KBM-7 (cell line): Measurements from ENCODE around the gene SBNO2.

Source experiments
- DNase-seq: peaks from one replicate; pipeline ENCODE4 v3.0.0-alpha.2; 2015
- in situ Hi-C: fragments of 300-500 bp; cut with MboI; formaldehyde crosslinking; loops from 2 replicates; pipeline ENCODE4 v1.14.3; 2020; ENCODE audit warnings: low sequenced_read_pairs, low pct_unique_long_range_greater_than_20kb, mixed read lengths

SBNO2 gene

DNA sequence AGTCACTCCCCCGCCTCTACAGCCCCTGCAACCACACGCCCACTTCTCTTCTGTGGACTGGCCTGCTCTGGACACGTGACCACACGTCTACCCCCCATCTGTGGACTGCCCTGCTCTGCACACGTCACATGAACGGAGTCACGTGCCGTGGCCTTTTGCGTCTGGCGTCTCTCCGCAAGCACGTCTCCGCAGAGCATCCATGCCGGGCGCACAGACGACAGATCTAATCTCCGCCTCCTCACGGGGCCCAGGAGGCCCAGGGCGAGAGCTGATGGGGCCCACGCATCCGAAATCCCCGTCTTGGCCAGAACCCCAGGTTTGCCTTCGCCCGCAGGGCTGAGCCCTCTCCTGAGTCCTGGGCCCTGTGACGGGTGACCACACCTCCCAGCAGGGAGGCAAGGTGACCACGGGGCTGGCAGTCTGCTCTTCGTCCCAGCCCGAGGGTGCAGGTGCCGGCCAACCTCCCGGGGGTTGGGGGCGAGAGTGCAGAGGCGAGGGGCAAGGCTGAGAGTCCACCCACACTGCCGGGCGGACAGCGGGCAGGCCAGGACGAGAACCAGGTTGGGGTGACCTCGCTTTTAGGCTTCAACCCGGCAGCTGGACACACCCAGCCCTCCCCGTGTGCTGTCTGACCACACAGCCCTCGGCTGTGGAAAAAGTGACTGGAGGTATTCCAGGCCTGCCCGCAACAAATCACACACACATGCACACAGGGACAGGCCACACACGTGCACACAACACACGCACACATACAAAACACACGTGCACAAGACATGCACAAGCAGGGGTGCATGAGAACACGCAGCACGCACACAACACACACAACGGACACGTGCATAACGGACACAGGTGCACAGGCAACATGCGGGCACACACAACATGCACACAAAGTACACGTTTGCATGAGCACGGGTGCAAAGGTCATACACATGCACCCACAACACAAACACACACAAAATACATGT, 3.9 kb downstream of the SBNO2 start:
- in situ Hi-C loops: no loop called here
- no peak for DNase-seq

- in situ Hi-C loops: no loop called here
- no peak for DNase-seq
Observed at GRCh38 chr19:1169411-1169791, 4.7 kb downstream of the SBNO2 start.

DNA sequence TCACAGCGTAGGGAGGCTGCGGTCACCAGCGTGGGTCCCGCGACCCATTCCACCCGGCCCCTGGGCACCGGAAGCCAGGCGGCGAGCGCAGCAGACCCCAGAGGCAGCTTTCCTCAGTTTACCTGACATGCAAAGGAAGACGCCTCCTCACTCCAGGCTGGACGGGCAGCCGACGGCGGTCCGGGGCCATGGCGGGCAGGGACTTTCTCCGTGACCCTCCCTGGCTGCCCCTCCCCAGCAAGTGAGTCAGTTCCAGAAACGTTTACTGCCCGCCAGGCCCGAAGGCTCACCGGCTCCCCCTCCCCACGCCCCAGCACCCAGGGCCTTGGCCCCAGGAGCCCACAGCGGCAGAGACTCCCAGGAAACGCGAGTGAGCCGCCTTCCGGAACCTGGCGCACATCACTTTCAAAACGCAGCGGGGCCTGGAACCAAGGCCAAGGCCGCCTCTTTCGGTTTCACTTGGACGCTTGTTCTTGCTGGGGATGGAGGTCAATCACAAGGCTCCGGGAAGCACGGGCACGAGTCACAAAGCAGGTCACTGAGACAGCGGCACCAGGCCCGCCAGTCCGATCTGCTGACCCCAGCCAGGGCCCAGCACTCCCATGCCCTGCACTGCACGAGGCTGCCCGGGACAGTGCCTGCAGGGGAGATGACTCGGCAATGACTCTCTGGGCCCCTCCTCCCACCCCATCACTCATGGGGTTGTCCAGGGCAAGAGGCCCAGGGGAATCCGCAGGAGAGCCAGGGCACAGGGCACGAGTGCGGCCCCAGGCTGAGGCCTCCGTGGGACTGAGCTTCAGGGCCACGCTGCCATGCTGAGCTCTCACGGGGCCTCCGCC, 5.3 kb downstream of the SBNO2 start:
- in situ Hi-C loops: no loop called here
- DNase-seq: no peak

GRCh38 chr19:1167687-1168571, 6.1 kb downstream of the SBNO2 start:
- in situ Hi-C loops: no loop called here
- no peak for DNase-seq

- in situ Hi-C loops: no loop called here
- DNase-seq: no peak
Observed at GRCh38 chr19:1166872-1167573, 7.0 kb downstream of the SBNO2 start.

- no peak for DNase-seq
- in situ Hi-C loops: no loop called here
Observed at GRCh38 chr19:1164684-1165531, 9.2 kb downstream of the SBNO2 start.

DNA sequence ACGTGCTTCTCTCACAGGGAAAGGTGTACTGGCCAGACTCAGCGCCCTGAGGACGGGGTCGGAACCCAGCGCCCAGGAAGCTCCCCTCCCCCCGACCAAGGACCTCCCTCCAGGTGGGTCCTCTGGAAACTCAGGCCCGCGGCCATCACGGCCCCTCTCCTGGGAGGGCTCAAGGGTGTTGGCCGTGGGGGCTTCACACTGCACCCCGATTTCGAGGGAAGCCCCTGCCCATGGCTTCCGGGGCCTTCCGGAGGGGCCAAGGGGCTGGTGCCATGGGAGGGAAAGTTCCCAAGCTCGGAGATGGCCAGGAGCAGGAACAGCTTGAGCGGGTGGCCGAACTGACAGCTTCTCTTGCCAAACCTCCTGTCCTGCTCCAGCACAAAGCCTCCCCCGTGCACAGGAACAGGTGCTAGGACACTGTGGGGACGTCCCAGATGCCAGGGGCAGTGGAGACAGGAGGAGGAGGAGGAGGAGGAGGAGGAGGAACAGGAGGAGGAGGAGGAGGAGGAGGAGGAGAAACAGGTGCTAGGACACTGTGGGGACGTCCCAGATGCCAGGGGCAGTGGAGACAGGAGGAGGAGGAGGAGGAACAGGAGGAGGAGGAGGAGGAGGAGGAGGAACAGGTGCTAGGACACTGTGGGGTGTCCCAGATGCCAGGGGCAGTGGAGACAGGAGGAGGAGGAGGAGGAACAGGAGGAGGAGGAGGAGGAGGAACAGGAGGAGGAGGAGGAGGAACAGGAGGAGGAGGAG, 10.0 kb downstream of the SBNO2 start:
- in situ Hi-C loops: no loop called here
- no peak for DNase-seq

- DNase-seq: no peak
- in situ Hi-C loops: no loop called here
Observed at GRCh38 chr19:1163283-1163933, 10.7 kb downstream of the SBNO2 start.

DNA sequence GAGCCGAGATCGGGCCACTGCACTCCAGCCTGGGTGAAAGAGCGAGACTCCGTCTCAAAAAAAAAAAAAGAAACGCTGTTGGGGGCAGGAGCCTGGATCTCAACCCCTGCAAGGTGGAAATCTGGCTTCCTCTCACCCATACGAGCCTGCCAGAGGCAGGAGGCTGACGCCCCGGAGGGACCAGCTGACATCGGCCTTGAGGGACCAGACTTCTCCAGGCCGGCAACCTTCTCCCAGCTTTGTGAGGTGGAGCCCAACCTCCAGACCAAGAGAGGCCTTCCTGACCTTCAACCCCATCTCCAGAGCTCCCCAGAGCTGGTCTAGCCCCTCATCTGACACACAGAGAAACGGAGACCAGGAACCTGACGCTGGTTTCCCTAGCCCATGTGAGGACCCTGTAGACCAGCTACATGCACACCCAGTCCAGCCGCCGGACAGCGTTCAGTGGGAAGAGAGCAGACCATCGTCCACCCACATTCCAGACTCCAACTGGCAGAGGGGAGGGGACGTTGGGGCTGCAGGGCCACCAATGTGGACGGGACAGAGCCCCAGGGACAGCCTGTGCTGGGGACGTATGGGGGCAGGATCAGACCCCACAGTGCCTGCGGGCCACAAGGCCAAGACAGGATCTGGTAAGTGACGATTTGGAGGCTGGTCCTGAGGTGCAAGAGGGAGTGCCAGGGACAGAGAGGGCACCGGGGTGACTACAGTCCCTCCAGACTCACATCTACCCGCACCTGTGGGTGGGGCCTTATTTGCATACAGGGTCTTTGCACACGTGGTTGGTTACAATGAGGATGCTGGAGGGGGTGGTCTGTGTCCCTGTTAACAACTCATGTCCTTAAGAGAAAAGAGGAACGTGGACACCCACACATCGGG, 11.4 kb downstream of the SBNO2 start:
- DNase-seq: no peak

DNA sequence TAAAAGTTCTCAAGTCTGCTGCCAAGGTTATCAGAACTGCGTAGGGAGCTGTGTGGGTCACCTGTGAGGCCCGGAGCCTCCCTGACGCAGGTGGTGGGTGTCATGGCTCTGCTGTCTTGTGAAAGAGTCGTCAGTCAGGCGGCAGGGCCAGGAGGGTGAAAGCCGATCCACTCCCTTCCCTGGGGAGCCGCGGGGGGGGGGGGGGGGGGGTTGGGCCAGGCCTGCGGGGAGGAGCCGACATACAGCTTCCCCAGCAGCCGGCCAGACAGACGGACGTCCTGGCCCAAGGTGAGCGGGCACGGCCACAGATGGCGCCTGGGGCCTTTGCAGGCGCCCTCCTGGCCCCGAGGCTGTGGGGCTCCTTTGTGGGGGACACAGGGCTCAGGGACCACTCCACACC, 12.4 kb downstream of the SBNO2 start:
- in situ Hi-C loops: no loop called here
- no peak for DNase-seq

More for the DNA sequence above, 11.4 kb downstream of the SBNO2 start:
- in situ Hi-C loops: no loop called here

GRCh38 chr19:1159864-1160595, 14.0 kb downstream of the SBNO2 start:
- no peak for DNase-seq
- in situ Hi-C loops: no loop called here

DNA sequence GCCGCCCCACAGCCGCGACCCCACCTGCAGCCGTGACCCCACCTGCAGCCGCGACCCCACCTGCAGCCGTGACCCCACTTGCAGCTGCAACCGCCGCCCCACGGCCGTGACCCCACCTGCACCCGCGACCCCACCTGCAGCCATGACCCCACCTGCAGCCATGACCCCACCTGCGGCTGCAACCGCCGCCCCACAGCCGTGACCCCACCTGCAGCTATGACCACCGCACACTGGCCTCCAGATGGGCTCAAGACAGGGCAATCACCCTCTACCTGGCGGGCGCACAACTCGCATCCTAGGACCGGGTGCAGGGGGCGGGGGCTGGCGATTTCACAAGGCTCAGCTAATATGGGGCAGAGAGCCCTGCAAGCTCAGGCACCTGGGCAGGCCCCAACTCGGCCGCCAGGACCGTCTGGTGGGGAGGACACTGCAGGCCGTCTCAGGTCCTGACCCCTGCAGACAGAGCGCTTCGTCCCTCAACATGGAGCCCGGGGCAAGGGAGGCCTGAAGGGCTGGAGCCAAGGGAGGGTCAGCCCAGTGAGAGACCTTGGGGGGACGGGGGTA, 15.1 kb downstream of the SBNO2 start:
- DNase-seq: no peak
- in situ Hi-C loops: no loop called here

GRCh38 chr19:1157931-1158884, 15.9 kb downstream of the SBNO2 start:
- no peak for DNase-seq
- in situ Hi-C loops: no loop called here
